WTC11 (cell line): ENCODE results near the gene C17orf114.

ENCODE experiments used
- ATAC-seq: fragments of 200-7000 bp; cut with Tn5 transposase; 2 replicates; pipeline ENCODE4 v1.10.0; 2021; ENCODE audit warnings: mild to moderate bottlenecking, moderate library complexity
- CTCF ChIA-PET: fragments of 300-600 bp; sonication (Branson Sonifier 250); formaldehyde crosslinking; loops from one replicate; lab custom pipeline; 2021; ENCODE audit warnings: antibody characterized with exemption; lab: Charles Lee
- POLR2A ChIA-PET: fragments of 350-600 bp; sonication (Branson Sonifier 250); formaldehyde crosslinking; loops from one replicate; lab custom pipeline; 2021; ENCODE audit warnings: antibody characterized with exemption; lab: Charles Lee
- DNase-seq: peaks from one replicate; pipeline ENCODE4 v3.0.0; 2021; ENCODE audit warnings: low spot score
- H3K27ac Mint-ChIP-seq: 2 replicates; pipeline ENCODE4 v1.8.0; 2021; ENCODE audit warnings: mixed read lengths
- H3K27me3 Mint-ChIP-seq: 2 replicates; pipeline ENCODE4 v1.8.0; 2021; ENCODE audit warnings: low read depth, mild to moderate bottlenecking, moderate library complexity, mixed read lengths
- H3K36me3 Mint-ChIP-seq: 2 replicates; pipeline ENCODE4 v1.8.0; 2021; ENCODE audit warnings: mixed read lengths
- H3K4me1 Mint-ChIP-seq: 2 replicates; pipeline ENCODE4 v1.8.0; 2022; ENCODE audit warnings: mixed read lengths
- H3K4me3 Mint-ChIP-seq: 2 replicates; pipeline ENCODE4 v1.8.0; 2021; ENCODE audit warnings: mild to moderate bottlenecking, moderate library complexity, mixed read lengths
- H3K9me3 Mint-ChIP-seq: 2 replicates; pipeline ENCODE4 v1.8.0; 2021; ENCODE audit warnings: mixed read lengths
- ARID4B ChIP-seq: sonication (generic); formaldehyde crosslinking; IDR thresholded peaks from 2 replicates; pipeline ENCODE4 v1.8.0; 2023; ENCODE audit warnings: missing genetic modification reagents, mild to moderate bottlenecking, borderline replicate concordance
- CBFB ChIP-seq: sonication (generic); formaldehyde crosslinking; IDR thresholded peaks from 2 replicates; pipeline ENCODE4 v1.8.1; 2022; ENCODE audit warnings: mild to moderate bottlenecking, low read depth, missing genetic modification reagents
- EMX1 ChIP-seq: fragments of 250-450 bp; sonication (Bioruptor Pico); IDR thresholded peaks from 2 replicates; pipeline ENCODE4 v1.8.0; 2021; ENCODE audit warnings: mild to moderate bottlenecking
- ESRRA ChIP-seq: sonication (generic); formaldehyde crosslinking; IDR thresholded peaks from 2 replicates; pipeline ENCODE4 v1.8.1; 2022; ENCODE audit warnings: mild to moderate bottlenecking, missing genetic modification reagents, borderline replicate concordance
- FOXP4 ChIP-seq: sonication (generic); formaldehyde crosslinking; IDR thresholded peaks from 2 replicates; pipeline ENCODE4 v1.8.0; 2022; ENCODE audit warnings: mild to moderate bottlenecking, missing genetic modification reagents
- GRHL2 ChIP-seq: fragments of 250-450 bp; sonication (Bioruptor Pico); IDR thresholded peaks from 2 replicates; pipeline ENCODE4 v1.8.0; 2022; ENCODE audit warnings: mild to moderate bottlenecking, moderate library complexity; ENCODE audit not compliant: insufficient replicate concordance, severe bottlenecking
- IRF2 ChIP-seq: sonication (generic); formaldehyde crosslinking; IDR thresholded peaks from 2 replicates; pipeline ENCODE4 v1.8.0; 2022; ENCODE audit warnings: low read depth, missing genetic modification reagents, borderline replicate concordance
- JUN ChIP-seq: sonication (generic); formaldehyde crosslinking; IDR thresholded peaks from 2 replicates; pipeline ENCODE4 v1.8.0; 2023; ENCODE audit warnings: mild to moderate bottlenecking, missing genetic modification reagents
- KAT7 ChIP-seq: sonication (generic); formaldehyde crosslinking; IDR thresholded peaks from 2 replicates; pipeline ENCODE4 v1.8.1; 2023; ENCODE audit warnings: missing genetic modification reagents, mild to moderate bottlenecking, borderline replicate concordance
- MAX ChIP-seq: sonication (generic); formaldehyde crosslinking; IDR thresholded peaks from 2 replicates; pipeline ENCODE4 v1.8.0; 2022; ENCODE audit warnings: mild to moderate bottlenecking, missing genetic modification reagents
- MXD4 ChIP-seq: fragments of 250-450 bp; sonication (Bioruptor Pico); IDR thresholded peaks from 2 replicates; pipeline ENCODE4 v1.8.0; 2021; ENCODE audit warnings: mild to moderate bottlenecking, moderate library complexity, borderline replicate concordance
- NFATC4 ChIP-seq: fragments of 250-450 bp; sonication (Bioruptor Pico); IDR thresholded peaks from 2 replicates; pipeline ENCODE4 v1.9.0; 2021; ENCODE audit warnings: mild to moderate bottlenecking
- NR3C1 ChIP-seq: sonication (generic); formaldehyde crosslinking; conservative IDR thresholded peaks from 2 replicates; pipeline ENCODE4 v1.8.1; 2023; ENCODE audit warnings: low read depth, mild to moderate bottlenecking, missing genetic modification reagents
- PRRX2 ChIP-seq: fragments of 250-450 bp; sonication (Bioruptor Pico); IDR thresholded peaks from 2 replicates; pipeline ENCODE4 v1.8.0; 2021; ENCODE audit warnings: mild to moderate bottlenecking
- RELA ChIP-seq: sonication (generic); formaldehyde crosslinking; IDR thresholded peaks from 2 replicates; pipeline ENCODE4 v1.8.1; 2022; ENCODE audit warnings: missing genetic modification reagents, mild to moderate bottlenecking, borderline replicate concordance
- SOX15 ChIP-seq: fragments of 250-450 bp; sonication (Bioruptor Pico); IDR thresholded peaks from 2 replicates; pipeline ENCODE4 v1.9.0; 2021; ENCODE audit warnings: mild to moderate bottlenecking
- STAT6 ChIP-seq: sonication (generic); formaldehyde crosslinking; conservative IDR thresholded peaks from 2 replicates; pipeline ENCODE4 v1.8.1; 2023; ENCODE audit warnings: mild to moderate bottlenecking, low read depth, missing genetic modification reagents, moderate library complexity
- TEAD1 ChIP-seq: sonication (generic); formaldehyde crosslinking; IDR thresholded peaks from 2 replicates; pipeline ENCODE4 v1.8.0; 2022; ENCODE audit warnings: mild to moderate bottlenecking, missing genetic modification reagents
- TP53 ChIP-seq: sonication (generic); formaldehyde crosslinking; IDR thresholded peaks from 2 replicates; pipeline ENCODE4 v1.8.1; 2023; ENCODE audit warnings: mild to moderate bottlenecking, missing genetic modification reagents
- ZMAT4 ChIP-seq: fragments of 250-450 bp; sonication (Bioruptor Pico); IDR thresholded peaks from 2 replicates; pipeline ENCODE4 v1.9.0; 2021; ENCODE audit warnings: mild to moderate bottlenecking
- ZNF138 ChIP-seq: sonication (generic); formaldehyde crosslinking; conservative IDR thresholded peaks from 2 replicates; pipeline ENCODE4 v1.8.1; 2022; ENCODE audit warnings: mild to moderate bottlenecking, moderate library complexity, missing genetic modification reagents
- ZNF219 ChIP-seq: sonication (generic); formaldehyde crosslinking; IDR thresholded peaks from 2 replicates; pipeline ENCODE4 v1.8.0; 2023; ENCODE audit warnings: missing genetic modification reagents, mild to moderate bottlenecking, borderline replicate concordance
- ZNF232 ChIP-seq: sonication (generic); formaldehyde crosslinking; IDR thresholded peaks from 2 replicates; pipeline ENCODE4 v1.8.0; 2022; ENCODE audit warnings: mild to moderate bottlenecking, missing genetic modification reagents
- ZSCAN18 ChIP-seq: fragments of 250-450 bp; sonication (Bioruptor Pico); IDR thresholded peaks from 2 replicates; pipeline ENCODE4 v2.1.2; 2022; ENCODE audit warnings: mild to moderate bottlenecking, moderate library complexity

C17orf114 gene

GRCh38 chr17:4788159-4788806 lies 13.8 kb downstream of the C17orf114 start:
- Mint-ChIP-seq H3K4me1 (peaks cover 33% of the 10 kb centered on the region), H3K27me3 (peaks cover 57% of the 10 kb centered on the region), H3K27ac (no peak overlapping the region), H3K4me3 (peak overlapping the region; percentile 80), H3K9me3 (no peaks in the 10 kb centered on the region), H3K36me3 (no peaks in the 10 kb centered on the region)
- POLR2A ChIA-PET, result no interaction called here
- no peak; the same call in 1 of the 2 replicates for ATAC-seq
- no peak for DNase-seq
- CTCF ChIA-PET, result interaction anchor here (0.7 to 3.2 kb wide), 15 partner anchors 8 to 285 kb away, joined by 3 to 27 read pairs (median 5); partner anchors contain the start of genes ARRB2, MED11, PLD2 and PSMB6
- no peak for TF ChIP-seq FOXP4 (CRISPR knock-in tag)
- no peak for TF ChIP-seq EMX1
- no peak for TF ChIP-seq NFATC4 (CRISPR knock-in tag)
- TF ChIP-seq ARID4B, result no peak
- TF ChIP-seq CBFB, result no peak
- no peak for TF ChIP-seq MXD4
- no peak for TF ChIP-seq ZNF138 (CRISPR knock-in tag)
- no peak for TF ChIP-seq MAX (CRISPR knock-in tag)
- no peak for TF ChIP-seq GRHL2
- TF ChIP-seq IRF2, result no peak
- no peak for TF ChIP-seq SOX15 (CRISPR knock-in tag)
- no peak for TF ChIP-seq ZNF219 (CRISPR knock-in tag)
- no peak for TF ChIP-seq NR3C1 (CRISPR knock-in tag)
- TF ChIP-seq ZSCAN18 (CRISPR knock-in tag), result no peak

- ATAC-seq (no peak), DNase-seq (no peak)
- Mint-ChIP-seq H3K36me3 (no peaks in the 10 kb centered on the region), H3K4me1 (peaks cover 33% of the 10 kb centered on the region), H3K4me3 (no peak overlapping the region), H3K27ac (peak overlapping the region; percentile 79), H3K9me3 (no peaks in the 10 kb centered on the region), H3K27me3 (peaks cover 52% of the 10 kb centered on the region)
- POLR2A ChIA-PET, result no interaction called here
- CTCF ChIA-PET, result interaction anchor here (0.8 to 2.1 kb wide), 5 partner anchors 10 to 94 kb away, joined by 4 to 9 read pairs (median 5); partner anchors contain the start of genes ARRB2, PLD2 and PSMB6
- TF ChIP-seq RELA (CRISPR knock-in tag), result no peak
- TF ChIP-seq STAT6 (CRISPR knock-in tag), result no peak
- no peak for TF ChIP-seq TEAD1 (CRISPR knock-in tag)
- TF ChIP-seq NR3C1 (CRISPR knock-in tag), result no peak
- TF ChIP-seq ZNF232 (CRISPR knock-in tag), result no peak
- no peak for TF ChIP-seq KAT7 (CRISPR knock-in tag)
- no peak for TF ChIP-seq JUN (CRISPR knock-in tag)
- TF ChIP-seq ZMAT4 (CRISPR knock-in tag), result no peak
- no peak for TF ChIP-seq PRRX2 (CRISPR knock-in tag)
- no peak for TF ChIP-seq TP53 (CRISPR knock-in tag)
- TF ChIP-seq ZSCAN18 (CRISPR knock-in tag), result no peak
- TF ChIP-seq ESRRA (CRISPR knock-in tag), result no peak
These were observed 15.6 kb downstream of the C17orf114 start for GRCh38 chr17:4786516-4786915.
